GM23248 (cell line): ENCODE measurements around the gene NEK2. TPM values are rescaled to one million over a fixed set of nuclear protein-coding genes. Genes with fewer than 3 reads are reported as not detected.

ENCODE experiments used
- DNase-seq: peaks from one replicate; pipeline ENCODE4 v3.0.0-alpha.2; 2015
- H2AFZ ChIP-seq: fragments of 200-600 bp; sonication (generic); 2 replicates; pipeline ENCODE4 v1.6.1; 2016; ENCODE audit warnings: antibody characterized with exemption
- H3F3A ChIP-seq: fragments of 200-600 bp; sonication (generic); 2 replicates; pipeline ENCODE4 v1.6.1; 2016; ENCODE audit warnings: mild to moderate bottlenecking, antibody characterized with exemption, mixed run types; ENCODE audit not compliant: insufficient read depth
- H3K27ac ChIP-seq: fragments of 200-600 bp; sonication (generic); 2 replicates; pipeline ENCODE4 v1.5.1; 2016; ENCODE audit warnings: mild to moderate bottlenecking
- H3K27me3 ChIP-seq: fragments of 200-600 bp; sonication (generic); replicated peaks from 2 replicates; pipeline ENCODE4 v1.6.1; 2016; ENCODE audit warnings: mild to moderate bottlenecking; ENCODE audit not compliant: insufficient read depth
- H3K36me3 ChIP-seq: fragments of 200-600 bp; sonication (generic); 2 replicates; pipeline ENCODE4 v1.6.1; 2016; ENCODE audit warnings: low read depth, mild to moderate bottlenecking
- H3K4me1 ChIP-seq: fragments of 200-600 bp; sonication (generic); 2 replicates; pipeline ENCODE4 v1.6.1; 2016; ENCODE audit warnings: mild to moderate bottlenecking; ENCODE audit not compliant: insufficient read depth
- H3K4me2 ChIP-seq: fragments of 200-600 bp; sonication (generic); one replicate; pipeline ENCODE4 v1.6.1; 2016; ENCODE audit warnings: mild to moderate bottlenecking; ENCODE audit not compliant: unreplicated experiment
- H3K4me3 ChIP-seq: fragments of 200-600 bp; sonication (generic); 2 replicates; pipeline ENCODE4 v1.5.1; 2016; ENCODE audit warnings: mild to moderate bottlenecking
- H3K79me2 ChIP-seq: fragments of 200-600 bp; sonication (generic); 2 replicates; pipeline ENCODE4 v1.6.1; 2016; ENCODE audit warnings: mild to moderate bottlenecking; ENCODE audit not compliant: insufficient read depth
- H3K9ac ChIP-seq: fragments of 200-600 bp; sonication (generic); 2 replicates; pipeline ENCODE4 v1.6.1; 2016; ENCODE audit warnings: mild to moderate bottlenecking
- H3K9me2 ChIP-seq: fragments of 200-600 bp; sonication (generic); 2 replicates; pipeline ENCODE4 v1.6.1; 2016; ENCODE audit warnings: mixed run types, mild to moderate bottlenecking, moderate library complexity; ENCODE audit not compliant: insufficient read depth
- H3K9me3 ChIP-seq: fragments of 200-600 bp; sonication (generic); one replicate; pipeline ENCODE4 v1.6.1; 2017; ENCODE audit warnings: low read depth
- H4K20me1 ChIP-seq: fragments of 200-600 bp; sonication (generic); 2 replicates; pipeline ENCODE4 v1.6.0; 2016; ENCODE audit not compliant: insufficient read depth
- EZH2 ChIP-seq: fragments of 200-600 bp; sonication (generic); IDR thresholded peaks from 2 replicates; pipeline ENCODE4 v1.6.1; 2018; ENCODE audit warnings: antibody characterized with exemption, mild to moderate bottlenecking; ENCODE audit not compliant: insufficient read depth, poor library complexity, severe bottlenecking
- EZH2phosphoT487 ChIP-seq: fragments of 200-600 bp; sonication (generic); IDR thresholded peaks from 2 replicates; pipeline ENCODE4 v1.6.1; 2018; ENCODE audit warnings: antibody characterized with exemption, moderate library complexity, mild to moderate bottlenecking, low read depth; ENCODE audit not compliant: insufficient read depth
- WGBS, 2 experiments: methylation state at CpG; one replicate each; pipeline ENCODE4 v1.1.6; 2015 to 2017; ENCODE audit warnings: low lambda C conversion rate in 2 of 2, low coverage in 1 of 2; ENCODE audit errors: missing lambda C conversion rate in 2 of 2; 5-methylcytosine and 5-hydroxymethylcytosine counted together
- in situ Hi-C: fragments of 300-500 bp; cut with MboI; formaldehyde crosslinking; loops from 2 replicates; pipeline ENCODE4 v1.15.0; 2020
- polyA plus RNA-seq: library from polyadenylated mRNA; unstranded; fragments of >200 nt; fragmentation: Nextera tagmentation; extraction: Ambion mirVana; gene quantifications from 2 replicates; pipeline ENCODE4 v1.2.1, GENCODE V29; 2016
- total RNA-seq: library from RNA; depleted of rRNA; stranded (reverse); fragments of >200 nt; shearing (Covaris generic); gene quantifications from 2 replicates; pipeline ENCODE4 v1.2.3, GENCODE V29; 2014

NEK2 gene
- total and polyA plus RNA-seq, 2 experiments from 2014 or later = 10.6 to 11.3 TPM

DNA sequence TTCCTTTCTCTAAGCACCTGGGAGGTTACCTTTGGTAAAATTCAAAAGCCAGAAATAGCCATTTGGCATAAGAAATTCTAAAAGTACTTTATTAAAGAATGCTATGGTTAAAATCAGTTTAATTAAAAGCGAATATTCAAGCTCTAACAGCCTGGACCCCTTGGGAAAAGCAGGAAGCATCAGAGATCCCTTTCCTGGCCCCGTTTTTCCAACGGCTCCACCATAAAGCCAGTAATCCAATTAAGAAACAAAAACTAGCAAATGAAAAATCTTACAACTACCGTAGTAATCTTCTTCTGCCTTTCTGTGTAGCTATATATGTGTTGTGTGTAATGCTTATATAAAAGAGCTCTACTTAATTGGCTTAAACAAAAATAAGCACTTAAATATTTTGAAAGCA is 33.5 kb upstream of the NEK2 start:
- DNase-seq = no peak
- in situ Hi-C loops = no loop called here

DNA sequence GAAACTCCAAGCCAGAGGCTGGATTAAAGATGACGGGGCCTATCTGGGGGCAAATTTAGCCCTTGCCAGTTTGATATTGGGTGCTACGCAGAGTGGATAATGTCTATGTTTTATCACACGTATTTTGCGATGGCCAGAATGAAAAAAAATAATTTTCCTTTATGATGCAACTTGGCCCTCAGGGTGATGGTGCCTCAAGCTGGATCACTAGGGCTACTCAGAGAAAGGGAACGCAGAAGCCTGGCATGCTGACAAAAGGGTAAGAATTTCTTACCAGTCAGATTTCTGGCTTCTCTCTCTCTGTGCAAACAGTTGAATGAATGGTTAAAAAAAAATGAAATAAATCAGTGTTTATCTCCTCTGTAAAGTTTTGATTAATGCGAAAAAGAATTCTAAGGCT is 32.6 kb upstream of the NEK2 start:
- Histone ChIP-seq H3K9ac (no peak overlapping the region), H3K4me3 (no peak overlapping the region), H3K9me3 (no peaks in the 10 kb centered on the region), H3K79me2 (no peaks in the 10 kb centered on the region), H2AFZ (no peak overlapping the region), H3K4me1 (peaks cover 5% of the 10 kb centered on the region; the same call in 1 of the 2 replicates), H4K20me1 (no peaks in the 10 kb centered on the region), H3K4me2 (no peak overlapping the region), H3K27ac (no peak overlapping the region), H3K36me3 (no peaks in the 10 kb centered on the region), H3K9me2 (no peaks in the 10 kb centered on the region), H3F3A (no peaks in the 10 kb centered on the region), H3K27me3 (no peaks in the 10 kb centered on the region)
- 93 to 96% methylated on average over 6 of the region's 6 CpGs for WGBS, 2 experiments
- in situ Hi-C loops = no loop called here
- no peak for TF ChIP-seq EZH2
- no peak for TF ChIP-seq EZH2phosphoT487
- no peak for DNase-seq

More for the DNA sequence above, 33.5 kb upstream of the NEK2 start:
- H3K9ac ChIP-seq = no peak overlapping the region
- TF ChIP-seq EZH2phosphoT487 (no peak), EZH2 (no peak)
- no peaks in the 10 kb centered on the region for H3K9me2 ChIP-seq
- H3F3A ChIP-seq = no peaks in the 10 kb centered on the region
- no peak overlapping the region for H2AFZ ChIP-seq
- H3K4me3 ChIP-seq = no peak overlapping the region
- WGBS, 2 experiments = 61 to 64% methylated on average over 4 of the region's 4 CpGs
- H3K4me1 ChIP-seq = peaks cover 5% of the 10 kb centered on the region; the same call in 1 of the 2 replicates
- H3K9me3 ChIP-seq = no peaks in the 10 kb centered on the region
- H3K27ac ChIP-seq = no peak overlapping the region
- no peaks in the 10 kb centered on the region for H4K20me1 ChIP-seq
- no peaks in the 10 kb centered on the region for H3K36me3 ChIP-seq
- no peaks in the 10 kb centered on the region for H3K79me2 ChIP-seq
- no peak overlapping the region for H3K4me2 ChIP-seq
- H3K27me3 ChIP-seq = no peaks in the 10 kb centered on the region

- peak; percentile 48 for DNase-seq
- H3K9me3 ChIP-seq = no peaks in the 10 kb centered on the region
- no peaks in the 10 kb centered on the region for H4K20me1 ChIP-seq
- WGBS, 2 experiments = 44 to 46% methylated on average over 6 of the region's 6 CpGs
- in situ Hi-C loops = no loop called here
- no peak overlapping the region for H3K4me3 ChIP-seq
- no peaks in the 10 kb centered on the region for H3K36me3 ChIP-seq
- H3K4me1 ChIP-seq = peaks cover 5% of the 10 kb centered on the region; the same call in 1 of the 2 replicates
- no peak for TF ChIP-seq EZH2phosphoT487
- no peak for TF ChIP-seq EZH2
- H3K9ac ChIP-seq = no peak overlapping the region
- no peaks in the 10 kb centered on the region for H3F3A ChIP-seq
- H3K9me2 ChIP-seq = no peaks in the 10 kb centered on the region
- H2AFZ ChIP-seq = no peak overlapping the region
- H3K27ac ChIP-seq = no peak overlapping the region
- peaks cover 9% of the 10 kb centered on the region for H3K27me3 ChIP-seq
- no peak overlapping the region for H3K4me2 ChIP-seq
- H3K79me2 ChIP-seq = no peaks in the 10 kb centered on the region
Observed at GRCh38 chr1:211705467-211706091, 30.2 kb upstream of the NEK2 start.

- Histone ChIP-seq H3K27ac (no peak overlapping the region), H3K9me2 (no peaks in the 10 kb centered on the region), H3K79me2 (no peaks in the 10 kb centered on the region), H3K27me3 (peaks cover 9% of the 10 kb centered on the region), H2AFZ (no peak overlapping the region), H3K4me1 (peaks cover 5% of the 10 kb centered on the region; the same call in 1 of the 2 replicates), H3K9ac (no peak overlapping the region), H3K4me3 (no peak overlapping the region), H3K36me3 (no peaks in the 10 kb centered on the region), H3K4me2 (no peak overlapping the region), H3F3A (no peaks in the 10 kb centered on the region), H4K20me1 (no peaks in the 10 kb centered on the region), H3K9me3 (no peaks in the 10 kb centered on the region)
- 72% methylated on average over 3 of the region's 3 CpGs for WGBS, 2 experiments
- no peak for DNase-seq
- TF ChIP-seq EZH2phosphoT487 (no peak), EZH2 (no peak)
- in situ Hi-C loops = no loop called here
Observed at GRCh38 chr1:211704543-211704942, 29.1 kb upstream of the NEK2 start.
